Subcutaneous adipose tissue (tissue), 4 donors: ENCODE data around the gene ALPP. TPM values are rescaled to one million over a fixed set of nuclear protein-coding genes. Genes with fewer than 3 reads are reported as not detected.

Experiments used
- CTCF ChIP-seq: fragments of 450-650 bp; IDR thresholded peaks from one replicate; pipeline ENCODE4 v1.5.1; 2016; ENCODE audit warnings: low read depth, mild to moderate bottlenecking, control low read depth, antibody characterized with exemption, moderate library complexity
- total RNA-seq, 4 donors: library from RNA; depleted of rRNA; stranded (reverse); fragments of >200 nt; gene quantifications; one replicate each; pipeline ENCODE4 v1.1.0, GENCODE V29; 2016

ALPP gene
- total RNA-seq, 4 donors from 2014 or later = not detected

- TF ChIP-seq CTCF = no peak
Measured at GRCh38 chr2:232350804-232351685, 27.5 kb upstream of the ALPP start.

DNA sequence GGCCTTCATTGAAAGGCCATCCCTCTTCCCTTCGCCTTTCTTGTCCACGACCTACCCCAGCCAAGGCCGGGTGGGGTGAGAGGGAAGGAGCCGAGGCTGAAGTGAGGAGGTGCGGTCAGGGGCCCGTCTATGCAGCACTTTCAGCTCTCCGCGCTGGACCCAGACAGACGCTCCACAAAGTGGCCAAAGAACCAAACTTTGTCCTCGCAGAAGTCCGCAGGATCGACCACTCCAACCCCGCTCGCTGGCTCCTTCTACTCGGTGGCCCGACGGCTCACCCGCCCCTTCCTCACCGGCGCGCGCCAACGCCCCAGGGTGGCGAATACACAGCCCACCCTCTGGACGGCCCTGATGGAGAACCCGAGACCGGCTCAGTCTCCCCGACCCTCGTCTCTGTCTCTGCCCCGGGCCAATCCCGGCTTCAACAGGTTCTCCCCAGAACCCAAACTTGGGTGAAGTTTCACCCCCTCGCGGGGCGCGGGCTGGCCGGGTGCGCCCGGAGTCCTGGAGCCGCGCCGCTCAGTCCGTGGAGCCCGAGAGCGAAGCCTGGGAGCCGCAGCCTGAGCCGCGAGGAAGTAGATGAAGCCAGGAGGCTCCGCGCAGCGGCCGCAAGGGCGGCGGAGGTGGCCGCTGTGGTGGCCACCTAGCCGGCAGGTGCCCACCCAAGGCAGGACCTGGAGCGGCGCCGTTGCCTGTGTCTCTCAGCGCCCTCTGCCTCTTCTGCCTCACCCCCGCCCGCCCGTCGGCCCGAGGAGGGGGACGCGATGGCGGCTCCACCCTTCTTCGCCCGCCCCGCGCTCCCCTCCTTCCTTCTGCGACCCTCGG, 26.7 kb upstream of the ALPP start:
- TF ChIP-seq CTCF = no peak

GRCh38 chr2:232352511-232353091, 25.9 kb upstream of the ALPP start:
- no peak for TF ChIP-seq CTCF

DNA sequence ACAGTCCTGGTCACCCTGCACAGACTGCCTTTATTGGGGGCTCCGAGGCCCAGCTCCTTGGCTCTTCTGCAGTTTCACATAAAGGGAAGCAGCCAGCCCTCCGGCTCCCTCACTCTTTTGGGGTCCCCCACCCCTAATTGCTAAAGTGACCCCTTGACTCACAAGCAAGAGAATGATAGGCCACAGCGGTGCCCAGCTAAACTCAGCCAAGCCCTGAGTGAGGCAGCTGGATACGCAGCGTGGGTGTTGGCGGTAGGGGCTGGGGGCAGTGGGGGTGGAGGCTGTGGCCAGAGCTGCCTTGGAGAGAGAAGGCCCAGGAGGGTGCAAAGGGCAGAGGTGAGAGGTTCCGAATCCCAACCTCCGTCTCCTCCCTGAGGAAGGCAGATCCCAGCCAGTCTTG, 25.5 kb upstream of the ALPP start:
- TF ChIP-seq CTCF = no peak

DNA sequence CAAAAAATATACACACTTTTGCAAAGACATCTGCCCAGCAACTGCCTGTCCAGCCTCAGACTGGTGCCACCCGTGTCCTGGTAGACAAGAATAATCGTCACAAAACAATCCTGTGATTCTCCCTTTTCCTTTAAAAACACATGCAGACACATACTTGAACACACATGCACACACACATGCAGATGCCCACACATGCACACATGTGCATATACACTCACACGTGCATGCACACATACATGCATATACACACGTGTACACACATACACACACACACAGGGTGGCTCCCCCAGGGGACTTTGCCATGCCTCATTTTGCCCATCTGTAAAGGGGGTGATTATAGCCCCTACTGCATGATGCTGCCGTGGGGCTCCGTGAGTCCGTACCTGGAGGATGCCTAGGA, 24.9 kb upstream of the ALPP start:
- TF ChIP-seq CTCF = no peak

- TF ChIP-seq CTCF = no peak
Measured at GRCh38 chr2:232354069-232354468, 24.5 kb upstream of the ALPP start.

DNA sequence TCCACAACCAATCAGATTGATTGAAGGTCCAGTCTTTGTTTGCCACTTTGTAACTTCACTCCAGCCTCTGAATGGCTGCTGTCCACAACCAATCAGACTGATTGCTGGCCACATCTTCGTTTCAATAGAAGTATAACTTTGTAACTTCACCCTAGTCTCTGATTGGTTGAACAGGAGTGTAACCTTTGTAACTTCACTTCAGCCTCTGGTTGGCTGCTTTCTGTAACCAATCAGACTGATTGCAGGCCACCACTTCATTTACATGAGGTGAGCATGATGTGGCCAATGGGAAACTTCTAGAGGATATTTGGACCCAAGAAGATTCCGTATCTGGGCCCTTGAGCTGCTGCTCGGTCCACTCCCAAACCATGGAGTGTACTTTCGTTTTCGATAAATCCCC, 16.9 kb upstream of the ALPP start:
- no peak for TF ChIP-seq CTCF
